Measurements from ENCODE around the gene GNPNAT1.

GRCh38 chr14:52837451-52837850 is 46.0 kb upstream of the GNPNAT1 start:
- no peak for TF ChIP-seq CTCF (IDR thresholded peaks at IDR 0.05)
- no peak for TF ChIP-seq POLR2AphosphoS5 (IDR thresholded peaks at IDR 0.05; ENCODE audit: insufficient read depth in 1 of 2, low read depth in 1 of 2)
- TF ChIP-seq POLR2A (IDR thresholded peaks at IDR 0.05) = no peak
